COLO668 (cell line): ENCODE results near the gene OSBPL1A.

Source experiments
- DNase-seq: peaks from one replicate; lab custom pipeline; 2025; ENCODE audit not compliant: unreplicated experiment; lab: John Stamatoyannopoulos, UW

The OSBPL1A gene

GRCh38 chr18:24270358-24270936, 127.2 kb downstream of the OSBPL1A start:
- no peak for DNase-seq

- no peak for DNase-seq
These were observed 128.7 kb downstream of the OSBPL1A start for GRCh38 chr18:24268784-24269550.

GRCh38 chr18:24267878-24268277, 129.7 kb downstream of the OSBPL1A start:
- DNase-seq = no peak

GRCh38 chr18:24266131-24266530, 131.5 kb downstream of the OSBPL1A start:
- DNase-seq = no peak

GRCh38 chr18:24265502-24266064, 132.0 kb downstream of the OSBPL1A start:
- DNase-seq = no peak

- DNase-seq = no peak
These were observed 134.6 kb downstream of the OSBPL1A start for GRCh38 chr18:24263050-24263449.

GRCh38 chr18:24262087-24262486, 135.5 kb downstream of the OSBPL1A start:
- no peak for DNase-seq

GRCh38 chr18:24259869-24260641, 137.6 kb downstream of the OSBPL1A start:
- no peak for DNase-seq

GRCh38 chr18:24254071-24254470, 143.6 kb downstream of the OSBPL1A start:
- DNase-seq = no peak

- DNase-seq = no peak
These were observed 147.9 kb downstream of the OSBPL1A start for GRCh38 chr18:24249716-24250115.

- no peak for DNase-seq
These were observed 149.3 kb downstream of the OSBPL1A start for GRCh38 chr18:24248359-24248758.

- no peak for DNase-seq
These were observed 151.5 kb downstream of the OSBPL1A start for GRCh38 chr18:24246143-24246542.

GRCh38 chr18:24244698-24245097, 152.9 kb downstream of the OSBPL1A start:
- DNase-seq = no peak

- no peak for DNase-seq
These were observed 153.9 kb downstream of the OSBPL1A start for GRCh38 chr18:24243677-24244076.

GRCh38 chr18:24239341-24239740, 158.3 kb downstream of the OSBPL1A start:
- DNase-seq = no peak

- no peak for DNase-seq
These were observed 159.2 kb downstream of the OSBPL1A start for GRCh38 chr18:24238387-24238786.

- DNase-seq = no peak
These were observed 162.7 kb downstream of the OSBPL1A start for GRCh38 chr18:24234850-24235418.

- DNase-seq = no peak
These were observed 163.3 kb downstream of the OSBPL1A start for GRCh38 chr18:24234330-24234729.

GRCh38 chr18:24232800-24233199, 164.8 kb downstream of the OSBPL1A start:
- no peak for DNase-seq

- no peak for DNase-seq
These were observed 165.6 kb downstream of the OSBPL1A start for GRCh38 chr18:24231773-24232735.
